Activated naive CD8-positive, alpha-beta T cell treated with anti-CD3 and anti-CD28 coated beads for 36 hours (primary cell): Measurements from ENCODE around the gene ATXN7L3. TPM values are rescaled to one million over a fixed set of nuclear protein-coding genes. Genes with fewer than 3 reads are reported as not detected.

Source experiments
- DNase-seq: peaks from one replicate; pipeline ENCODE4 v3.0.0; 2021
- H3K27ac Mint-ChIP-seq: one replicate; pipeline ENCODE4 v1.8.0; 2022; ENCODE audit warnings: mild to moderate bottlenecking, moderate library complexity, mixed read lengths
- H3K27me3 Mint-ChIP-seq: one replicate; pipeline ENCODE4 v1.8.0; 2022; ENCODE audit warnings: mild to moderate bottlenecking, mixed read lengths
- H3K36me3 Mint-ChIP-seq: one replicate; pipeline ENCODE4 v1.8.0; 2021; ENCODE audit warnings: mild to moderate bottlenecking, mixed read lengths
- H3K4me1 Mint-ChIP-seq: one replicate; pipeline ENCODE4 v1.8.0; 2021; ENCODE audit warnings: mixed read lengths
- H3K4me3 Mint-ChIP-seq: one replicate; pipeline ENCODE4 v1.8.0; 2022; ENCODE audit warnings: mild to moderate bottlenecking, moderate library complexity, mixed read lengths
- H3K9me3 Mint-ChIP-seq: one replicate; pipeline ENCODE4 v1.8.0; 2022; ENCODE audit warnings: mixed read lengths
- total RNA-seq, 2 experiments: library from RNA; stranded (reverse); gene quantifications; one replicate each; pipeline ENCODE4 v1.2.3, GENCODE V29; 2021

ATXN7L3 gene
- total RNA-seq, 2 experiments from 2014 or later, result 78.7 to 83.4 TPM

DNA sequence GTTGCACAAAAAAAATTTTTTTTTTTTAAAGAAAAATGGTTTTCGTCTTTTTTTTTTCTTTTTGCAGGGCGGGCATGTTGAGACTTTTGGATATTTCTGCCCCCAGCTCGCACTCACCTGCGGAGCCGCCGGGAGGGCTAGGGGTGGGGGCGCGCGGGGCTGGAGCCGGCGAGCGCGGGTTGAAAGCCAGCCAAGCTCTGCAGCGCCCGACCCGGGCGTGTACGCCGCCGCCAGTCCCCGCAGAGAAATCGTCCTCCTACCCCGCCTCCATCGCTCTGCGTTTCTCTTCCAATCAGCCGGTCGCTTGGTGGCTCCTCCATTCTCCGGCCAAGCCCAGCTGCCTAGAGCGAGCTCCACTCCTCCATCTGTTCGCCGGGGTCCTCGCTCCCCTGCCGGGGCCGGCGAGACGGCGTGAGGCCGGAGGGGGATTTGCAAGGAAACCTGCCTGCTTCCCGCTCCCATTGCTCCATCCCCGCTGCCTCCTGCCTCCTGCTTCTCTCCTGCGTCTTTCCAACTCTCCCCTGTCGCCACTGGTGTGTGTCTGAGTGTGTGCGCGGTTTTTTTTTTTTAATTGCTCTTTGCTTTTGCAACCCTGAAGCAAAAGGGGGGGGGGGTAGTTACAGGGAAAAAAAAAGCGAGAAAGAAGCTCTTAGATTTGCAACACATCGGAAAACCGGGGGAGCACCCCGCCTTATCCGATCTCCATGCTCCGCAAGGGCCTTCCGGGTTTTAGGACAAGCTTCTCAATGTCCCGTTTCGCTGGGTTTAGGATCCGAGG, 21.6 kb upstream of the ATXN7L3 start:
- peaks cover 13% of the 10 kb centered on the region for H3K4me1 Mint-ChIP-seq
- peaks cover 20% of the 10 kb centered on the region for H3K36me3 Mint-ChIP-seq
- no peaks in the 10 kb centered on the region for H3K9me3 Mint-ChIP-seq
- H3K27me3 Mint-ChIP-seq, result no peaks in the 10 kb centered on the region
- peak overlapping the region; percentile 82 for H3K4me3 Mint-ChIP-seq
- DNase-seq, result peak; percentile 72
- H3K27ac Mint-ChIP-seq, result peak overlapping the region; percentile 87

DNA sequence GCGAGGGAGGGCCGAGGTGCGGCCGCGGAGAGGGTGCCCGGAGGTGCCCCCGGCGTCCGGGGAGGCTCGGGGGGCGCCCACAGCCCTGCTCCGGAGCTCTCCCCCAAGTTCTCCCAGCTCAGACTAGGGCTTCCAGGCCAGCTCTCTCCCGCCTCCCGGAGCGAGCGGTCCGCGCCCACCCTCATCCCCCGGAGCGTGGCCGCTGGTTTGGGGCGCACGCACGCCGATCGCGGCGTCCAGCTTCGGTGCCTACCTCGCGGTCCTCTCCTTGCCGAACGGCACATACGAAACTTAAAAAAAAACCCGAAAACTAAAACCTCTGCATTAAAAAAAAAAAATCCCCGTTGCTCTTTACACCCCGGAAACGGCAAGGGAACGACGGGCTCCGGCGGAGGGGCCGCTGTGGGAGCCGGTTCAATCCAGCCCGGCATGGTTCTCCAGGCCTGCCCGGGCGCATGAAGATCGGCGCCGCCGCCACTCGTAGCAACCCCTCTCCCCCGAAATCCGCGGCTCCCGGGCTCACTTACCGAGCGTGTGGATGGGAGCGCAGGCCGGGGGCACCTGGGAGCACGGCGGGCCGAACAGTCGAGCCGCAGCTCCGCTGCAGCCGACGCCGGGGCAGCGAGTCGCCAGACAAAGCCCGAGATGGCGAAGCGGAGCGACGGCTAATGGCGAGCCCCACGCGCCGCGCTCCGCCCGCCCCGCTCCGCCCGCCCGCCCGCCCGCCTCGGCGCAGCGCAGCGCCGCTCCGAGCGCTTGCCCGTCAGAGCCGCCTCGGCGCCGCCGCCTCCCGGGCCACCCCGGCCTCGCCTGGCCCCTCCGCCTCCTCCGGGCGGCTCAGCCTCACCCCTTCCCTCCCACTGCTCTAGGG, 20.8 kb upstream of the ATXN7L3 start:
- H3K9me3 Mint-ChIP-seq, result no peaks in the 10 kb centered on the region
- no peaks in the 10 kb centered on the region for H3K27me3 Mint-ChIP-seq
- H3K4me3 Mint-ChIP-seq, result peak overlapping the region; percentile 91
- peaks cover 28% of the 10 kb centered on the region for H3K36me3 Mint-ChIP-seq
- peak; percentile 65 for DNase-seq
- H3K27ac Mint-ChIP-seq, result peak overlapping the region; percentile 96
- H3K4me1 Mint-ChIP-seq, result peaks cover 20% of the 10 kb centered on the region

GRCh38 chr17:44219616-44220212, 20.0 kb upstream of the ATXN7L3 start, which contains the start of gene UBTF:
Gene UBTF (minus strand): TSS chr17:44219675. CDS start chr17:44218229, 1,446 bp downstream.
- Mint-ChIP-seq H3K9me3 (peaks cover 1% of the 10 kb centered on the region), H3K27me3 (no peaks in the 10 kb centered on the region), H3K36me3 (peaks cover 35% of the 10 kb centered on the region), H3K4me1 (peaks cover 27% of the 10 kb centered on the region), H3K27ac (peak within 1 kb of the TSS; percentile 99), H3K4me3 (peak within 1 kb of the TSS; percentile 98)
- peak; percentile 65 for DNase-seq

GRCh38 chr17:44219108-44219615, 19.5 kb upstream of the ATXN7L3 start:
- Mint-ChIP-seq H3K4me1 (peaks cover 29% of the 10 kb centered on the region), H3K36me3 (peaks cover 41% of the 10 kb centered on the region), H3K4me3 (no peak overlapping the region), H3K27me3 (no peaks in the 10 kb centered on the region), H3K9me3 (peaks cover 3% of the 10 kb centered on the region), H3K27ac (no peak overlapping the region)
- peak; percentile 87 for DNase-seq

DNA sequence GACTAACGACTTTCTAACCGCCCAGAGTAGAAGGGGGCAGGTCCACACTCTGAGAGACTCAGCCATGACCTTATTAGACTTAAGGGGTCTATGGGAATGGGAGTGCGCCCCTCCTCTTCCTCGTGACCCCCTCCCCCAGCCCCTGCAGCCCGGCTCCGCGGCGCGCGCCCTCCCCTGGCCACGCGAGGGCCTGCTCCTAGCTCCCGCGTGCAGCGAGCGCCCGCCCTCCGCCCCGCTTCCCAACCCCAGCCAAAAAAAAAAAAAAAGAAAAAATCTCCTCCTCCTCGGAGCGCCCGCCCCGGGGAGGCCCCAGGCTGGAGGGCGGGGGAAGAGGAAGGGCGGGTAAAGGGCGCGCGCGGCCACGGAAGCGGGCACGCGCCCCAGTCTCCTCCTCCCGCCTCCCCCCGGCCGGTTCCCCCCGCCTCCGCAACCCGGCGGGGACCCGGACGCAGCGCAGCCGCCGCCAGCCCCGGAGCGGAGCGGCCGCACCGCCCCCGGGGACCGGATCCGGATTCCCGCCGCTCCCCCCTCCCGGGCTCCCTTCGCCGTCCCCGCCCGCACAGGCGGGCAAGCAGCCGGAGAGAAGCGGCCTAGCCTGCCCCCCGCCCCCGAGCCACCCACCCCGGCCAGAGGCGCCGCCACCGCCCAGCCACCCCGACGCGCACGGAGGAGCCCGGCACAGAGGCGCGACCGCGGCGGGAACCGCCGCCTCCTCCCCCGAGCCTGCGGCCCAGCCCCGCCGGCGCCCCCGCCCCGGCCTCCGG, 18.8 kb upstream of the ATXN7L3 start:
- Mint-ChIP-seq H3K4me3 (peak overlapping the region; percentile 98), H3K27me3 (no peaks in the 10 kb centered on the region), H3K9me3 (peaks cover 4% of the 10 kb centered on the region), H3K27ac (peak overlapping the region; percentile 99), H3K4me1 (peaks cover 35% of the 10 kb centered on the region), H3K36me3 (peaks cover 47% of the 10 kb centered on the region)
- peak; percentile 93 for DNase-seq

- Mint-ChIP-seq H3K27me3 (no peaks in the 10 kb centered on the region), H3K27ac (peak overlapping the region; percentile 99), H3K36me3 (peaks cover 54% of the 10 kb centered on the region), H3K9me3 (peaks cover 4% of the 10 kb centered on the region), H3K4me1 (peaks cover 41% of the 10 kb centered on the region), H3K4me3 (peak overlapping the region; percentile 98)
- peak; percentile 24 for DNase-seq
Observed at GRCh38 chr17:44217738-44218343, 18.2 kb upstream of the ATXN7L3 start.

DNA sequence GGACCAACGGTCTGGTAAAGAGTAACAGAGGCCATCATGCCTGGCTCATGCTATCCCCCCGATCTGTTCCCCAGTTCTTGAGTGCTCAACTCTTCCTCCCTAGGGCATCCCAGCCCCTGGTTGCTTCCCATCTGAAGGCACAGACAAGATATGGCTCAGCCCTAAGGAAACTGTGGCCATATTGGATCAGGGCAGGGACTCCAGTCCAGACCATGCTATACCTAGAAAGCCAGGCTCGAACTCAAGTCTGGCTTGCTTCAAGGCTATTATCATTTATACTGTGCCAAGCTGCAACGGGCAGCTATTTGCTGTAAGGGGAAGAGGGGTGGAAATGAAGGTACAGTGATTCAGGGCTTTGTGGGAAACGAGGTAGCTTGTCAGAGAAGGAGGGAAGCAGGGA, 17.0 kb upstream of the ATXN7L3 start:
- peaks cover 4% of the 10 kb centered on the region for H3K9me3 Mint-ChIP-seq
- peaks cover 57% of the 10 kb centered on the region for H3K36me3 Mint-ChIP-seq
- H3K4me1 Mint-ChIP-seq, result peaks cover 38% of the 10 kb centered on the region
- peak overlapping the region; percentile 99 for H3K27ac Mint-ChIP-seq
- DNase-seq, result no peak
- peak overlapping the region; percentile 98 for H3K4me3 Mint-ChIP-seq
- H3K27me3 Mint-ChIP-seq, result no peaks in the 10 kb centered on the region

DNA sequence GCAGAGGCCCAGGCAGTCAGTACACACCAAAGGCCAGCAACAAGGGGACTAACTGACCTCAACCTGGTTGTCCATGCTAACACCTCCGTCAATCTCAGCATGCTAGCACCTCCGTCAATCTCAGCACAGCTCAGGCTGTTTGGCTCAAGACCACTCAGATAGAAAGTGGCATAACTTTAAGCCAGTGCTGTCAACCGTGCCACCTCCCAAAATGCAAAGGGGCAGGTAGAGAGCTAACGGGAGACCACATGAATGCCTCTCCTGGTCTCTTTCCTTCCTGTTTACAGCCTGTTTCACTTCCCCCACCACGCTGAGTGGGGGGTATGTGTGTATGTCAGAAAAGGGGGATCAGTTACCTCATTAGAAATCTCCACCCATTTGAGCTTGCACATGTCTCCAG, 16.5 kb upstream of the ATXN7L3 start:
- Mint-ChIP-seq H3K27ac (peak overlapping the region; percentile 99), H3K36me3 (peaks cover 62% of the 10 kb centered on the region), H3K4me1 (peaks cover 42% of the 10 kb centered on the region), H3K4me3 (peak overlapping the region; percentile 98), H3K9me3 (peaks cover 4% of the 10 kb centered on the region), H3K27me3 (no peaks in the 10 kb centered on the region)
- DNase-seq, result peak; percentile 50

DNA sequence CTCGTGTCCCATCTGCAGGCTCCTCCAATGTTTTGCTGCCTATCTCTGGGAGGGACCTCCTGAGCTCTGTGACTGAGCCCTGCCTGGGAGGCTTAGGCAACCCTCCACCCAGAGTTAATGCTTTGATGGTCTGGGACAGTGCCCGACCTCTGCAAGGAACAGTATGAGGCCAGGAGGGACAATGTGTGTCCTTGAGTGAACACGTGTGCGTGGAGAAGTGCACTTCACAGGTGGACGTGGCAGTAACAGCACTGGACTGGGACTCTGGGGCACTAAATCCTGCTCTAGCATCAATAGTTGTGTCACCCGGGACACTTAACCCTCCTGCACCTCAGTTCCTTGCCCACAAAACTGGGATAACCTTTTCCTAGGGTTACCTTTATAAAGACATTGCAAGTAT, 15.2 kb upstream of the ATXN7L3 start:
- H3K27me3 Mint-ChIP-seq, result no peaks in the 10 kb centered on the region
- peak overlapping the region; percentile 99 for H3K27ac Mint-ChIP-seq
- peaks cover 48% of the 10 kb centered on the region for H3K4me1 Mint-ChIP-seq
- peak overlapping the region; percentile 98 for H3K4me3 Mint-ChIP-seq
- H3K9me3 Mint-ChIP-seq, result peaks cover 4% of the 10 kb centered on the region
- peaks cover 67% of the 10 kb centered on the region for H3K36me3 Mint-ChIP-seq
- no peak for DNase-seq

- peak overlapping the region; percentile 82 for H3K27ac Mint-ChIP-seq
- H3K27me3 Mint-ChIP-seq, result no peaks in the 10 kb centered on the region
- H3K36me3 Mint-ChIP-seq, result peaks cover 74% of the 10 kb centered on the region
- peaks cover 55% of the 10 kb centered on the region for H3K4me1 Mint-ChIP-seq
- DNase-seq, result no peak
- H3K4me3 Mint-ChIP-seq, result no peak overlapping the region
- H3K9me3 Mint-ChIP-seq, result peaks cover 4% of the 10 kb centered on the region
Observed at GRCh38 chr17:44214230-44214494, 14.5 kb upstream of the ATXN7L3 start.

DNA sequence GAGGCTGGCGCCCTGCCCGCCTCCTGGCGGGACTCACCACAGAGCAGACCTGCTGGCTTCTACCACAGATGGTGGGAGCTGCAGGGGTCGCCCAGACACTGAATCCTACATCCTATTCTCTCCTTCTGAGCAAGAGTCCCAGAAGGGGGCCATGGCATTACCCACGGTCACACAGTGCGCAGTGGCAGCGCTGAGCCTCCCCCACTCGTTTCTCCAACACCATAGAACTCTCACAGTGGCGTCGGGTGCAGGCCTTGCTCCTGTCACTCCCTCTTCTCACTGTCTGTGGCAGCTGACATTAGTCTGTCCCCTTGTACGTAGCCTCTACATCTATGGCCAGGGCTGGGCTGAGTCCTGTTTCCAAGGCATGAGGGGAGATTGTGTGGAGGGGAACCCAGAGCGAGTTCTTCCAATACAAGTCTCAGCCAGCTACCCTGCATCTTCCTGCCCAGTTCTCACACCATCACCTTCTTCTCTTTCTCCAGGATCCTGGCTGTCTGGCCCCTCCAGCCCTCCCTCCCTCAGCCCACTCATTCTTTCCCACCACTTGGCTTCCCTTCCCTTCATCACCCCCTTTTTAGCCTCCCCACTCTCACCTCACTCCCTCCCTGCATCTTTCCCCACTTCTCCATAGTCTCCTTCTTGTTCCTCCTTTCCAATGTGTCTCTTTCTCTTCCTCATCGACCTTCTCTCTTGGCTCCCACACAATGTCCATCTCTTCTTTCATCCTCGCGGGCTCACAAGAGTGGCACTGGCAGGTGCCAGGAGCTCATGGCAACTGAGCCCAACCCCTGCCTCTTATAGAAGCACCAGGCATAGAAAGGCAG, 13.9 kb upstream of the ATXN7L3 start:
- Mint-ChIP-seq H3K36me3 (peaks cover 77% of the 10 kb centered on the region), H3K27me3 (no peaks in the 10 kb centered on the region), H3K27ac (peak overlapping the region; percentile 82), H3K9me3 (peaks cover 4% of the 10 kb centered on the region), H3K4me1 (peaks cover 55% of the 10 kb centered on the region), H3K4me3 (peak overlapping the region; percentile 42)
- DNase-seq, result no peak

GRCh38 chr17:44212507-44213402, 13.1 kb upstream of the ATXN7L3 start:
- DNase-seq, result no peak
- peaks cover 82% of the 10 kb centered on the region for H3K36me3 Mint-ChIP-seq
- H3K9me3 Mint-ChIP-seq, result peaks cover 4% of the 10 kb centered on the region
- peak overlapping the region; percentile 82 for H3K27ac Mint-ChIP-seq
- H3K27me3 Mint-ChIP-seq, result no peaks in the 10 kb centered on the region
- no peak overlapping the region for H3K4me3 Mint-ChIP-seq
- H3K4me1 Mint-ChIP-seq, result peaks cover 61% of the 10 kb centered on the region
